LNCAP (cell line): Measurements from ENCODE around the gene SNX25.

Experiments
- TF ChIP-seq, protein P1 (sequence below): fragments of 450-650 bp; IDR thresholded peaks from 2 replicates; pipeline ENCODE4 v1.5.1; 2017; ENCODE audit warnings: mild to moderate bottlenecking

SNX25 gene

GRCh38 chr4:185379326-185380295 is 170.2 kb downstream of the SNX25 start:
- TF ChIP-seq, protein P1, sequence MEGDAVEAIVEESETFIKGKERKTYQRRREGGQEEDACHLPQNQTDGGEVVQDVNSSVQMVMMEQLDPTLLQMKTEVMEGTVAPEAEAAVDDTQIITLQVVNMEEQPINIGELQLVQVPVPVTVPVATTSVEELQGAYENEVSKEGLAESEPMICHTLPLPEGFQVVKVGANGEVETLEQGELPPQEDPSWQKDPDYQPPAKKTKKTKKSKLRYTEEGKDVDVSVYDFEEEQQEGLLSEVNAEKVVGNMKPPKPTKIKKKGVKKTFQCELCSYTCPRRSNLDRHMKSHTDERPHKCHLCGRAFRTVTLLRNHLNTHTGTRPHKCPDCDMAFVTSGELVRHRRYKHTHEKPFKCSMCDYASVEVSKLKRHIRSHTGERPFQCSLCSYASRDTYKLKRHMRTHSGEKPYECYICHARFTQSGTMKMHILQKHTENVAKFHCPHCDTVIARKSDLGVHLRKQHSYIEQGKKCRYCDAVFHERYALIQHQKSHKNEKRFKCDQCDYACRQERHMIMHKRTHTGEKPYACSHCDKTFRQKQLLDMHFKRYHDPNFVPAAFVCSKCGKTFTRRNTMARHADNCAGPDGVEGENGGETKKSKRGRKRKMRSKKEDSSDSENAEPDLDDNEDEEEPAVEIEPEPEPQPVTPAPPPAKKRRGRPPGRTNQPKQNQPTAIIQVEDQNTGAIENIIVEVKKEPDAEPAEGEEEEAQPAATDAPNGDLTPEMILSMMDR: no peak

- TF ChIP-seq, protein P1: no peak
Measured at GRCh38 chr4:185380320-185380719, 170.9 kb downstream of the SNX25 start.

DNA sequence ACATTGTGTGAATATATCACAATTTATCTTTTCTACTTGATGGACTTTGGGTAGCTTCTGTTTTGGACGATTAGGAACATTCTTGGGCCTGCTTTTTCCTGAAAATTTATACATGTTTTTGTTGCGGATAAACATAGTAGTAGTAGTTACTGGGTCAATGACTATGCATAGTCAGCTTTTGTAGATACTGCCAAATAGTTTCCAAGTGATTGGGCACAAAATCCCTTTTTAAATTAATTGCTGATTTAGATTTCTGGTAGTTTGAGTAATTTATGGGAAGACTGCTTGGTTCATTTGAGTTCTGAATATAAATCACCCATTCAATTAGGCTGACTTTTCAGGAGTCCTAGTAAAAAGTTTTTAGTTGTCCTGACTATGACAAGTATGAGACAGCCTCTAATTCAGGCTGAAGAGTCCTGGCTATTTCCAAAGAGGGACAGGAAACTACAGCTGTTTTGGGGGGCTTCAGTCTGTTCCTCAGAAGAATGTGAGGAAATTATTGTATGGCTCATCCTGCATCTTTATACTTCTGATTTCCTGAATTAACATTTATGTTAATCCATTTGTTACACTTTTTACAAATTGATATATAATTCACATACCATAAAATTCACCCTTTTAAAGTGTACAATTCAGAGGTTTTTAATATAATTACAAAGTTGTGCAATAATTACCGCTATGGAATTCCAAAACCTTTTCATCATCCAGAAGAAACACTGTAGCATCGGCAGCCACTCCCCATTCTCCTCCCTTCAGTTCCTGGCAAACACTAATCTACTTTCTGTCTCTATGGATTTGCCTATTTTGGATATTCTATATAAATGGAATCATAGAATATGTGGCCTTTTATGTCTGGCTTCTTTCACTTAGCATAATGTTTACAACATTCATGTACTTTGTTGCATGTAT is 172.1 kb downstream of the SNX25 start:
- TF ChIP-seq, protein P1: no peak

DNA sequence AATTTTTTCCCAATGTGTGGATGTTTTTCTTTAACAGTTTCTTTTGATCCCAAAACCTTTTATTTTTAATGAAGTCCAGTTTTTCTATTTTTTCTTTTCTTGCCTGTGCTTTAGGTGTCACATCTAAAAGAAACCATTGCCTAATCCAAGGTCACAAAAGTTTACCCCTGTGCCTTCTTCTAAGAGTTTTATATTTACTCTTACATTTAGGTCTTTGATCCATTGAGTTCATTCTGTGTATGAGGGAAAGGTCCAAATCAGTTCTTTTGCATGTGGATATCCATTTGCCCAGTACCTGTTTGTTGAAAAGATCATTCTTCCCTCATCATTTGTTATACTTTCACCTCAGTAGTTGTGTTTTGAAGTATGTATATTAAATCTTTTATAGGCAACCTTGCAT is 173.4 kb downstream of the SNX25 start:
- TF ChIP-seq, protein P1: no peak

DNA sequence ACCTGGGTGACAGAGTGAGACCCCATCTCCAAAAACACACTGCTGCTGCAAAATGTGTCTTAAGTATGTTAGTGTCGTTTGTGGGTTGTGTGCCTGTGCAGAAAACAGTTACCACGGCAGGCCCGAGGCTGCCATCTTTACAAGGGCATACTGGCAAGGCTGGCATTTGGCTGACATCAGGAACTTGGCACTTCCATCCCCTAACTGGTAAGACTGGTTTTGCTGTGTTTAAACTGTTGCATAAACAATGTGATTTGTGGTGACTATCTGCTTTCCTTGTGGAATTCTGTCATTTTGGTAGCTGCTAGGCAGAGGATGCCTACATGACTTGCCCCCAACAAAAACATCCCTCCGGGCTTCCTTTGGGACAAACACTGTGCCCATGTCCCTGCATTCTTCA is 174.1 kb downstream of the SNX25 start:
- TF ChIP-seq, protein P1: no peak

- TF ChIP-seq, protein P1: no peak
Measured at GRCh38 chr4:185384061-185384460, 174.7 kb downstream of the SNX25 start.

DNA sequence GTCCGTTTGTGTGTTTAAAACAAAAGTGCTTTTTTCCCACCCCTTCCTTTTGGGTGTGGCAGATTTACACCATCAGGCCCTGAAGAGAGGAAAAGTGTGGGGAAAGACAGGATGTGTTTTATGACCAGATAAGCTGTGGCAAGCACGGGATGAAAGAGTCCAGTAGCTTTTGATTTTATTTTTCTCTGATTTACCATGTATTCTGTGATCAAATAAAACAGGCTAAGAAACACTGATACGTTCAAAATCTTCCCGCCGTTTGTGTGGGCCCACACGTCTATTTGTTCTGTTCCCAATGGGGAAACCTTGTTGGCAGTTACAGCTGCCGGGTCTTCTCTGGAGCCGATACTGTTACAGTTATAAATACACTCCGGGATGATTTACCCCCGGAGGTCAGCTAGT is 175.5 kb downstream of the SNX25 start:
- TF ChIP-seq, protein P1: no peak
